Femur (tissue), 1 donor: Measurements from ENCODE around the gene NOX3.
A peak's percentile ranks its signal among the peaks of the same experiment; 100 is the strongest.
"Not testable (repeated sequence)": the region's sequence is repeated elsewhere in the genome, so short reads cannot be mapped to it uniquely, and the experiment has no call there.

Experiments used
- DNase-seq: peaks from one replicate; pipeline ENCODE4 v3.0.0-alpha.2; 2017

NOX3 gene

DNA sequence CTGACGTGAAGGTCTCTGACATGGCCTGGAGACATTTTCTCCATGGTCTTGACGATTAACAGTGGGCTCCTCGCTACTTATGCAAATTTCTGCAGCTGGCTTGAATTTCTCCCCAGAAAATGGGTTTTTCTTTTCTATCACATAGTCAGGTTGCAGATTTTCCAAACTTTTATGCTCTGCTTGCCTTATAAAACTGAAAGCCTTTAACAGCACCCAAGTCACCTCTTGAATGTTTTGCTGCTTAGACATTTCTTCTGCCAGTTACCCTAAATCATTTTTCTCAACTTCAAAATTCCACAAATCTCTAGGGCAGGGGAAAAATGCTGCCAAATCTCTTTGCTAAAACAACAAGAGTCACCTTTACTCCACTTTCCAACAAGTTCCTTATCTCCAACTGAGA, 12.9 kb upstream of the NOX3 start:
- not testable (repeated sequence) for DNase-seq

DNA sequence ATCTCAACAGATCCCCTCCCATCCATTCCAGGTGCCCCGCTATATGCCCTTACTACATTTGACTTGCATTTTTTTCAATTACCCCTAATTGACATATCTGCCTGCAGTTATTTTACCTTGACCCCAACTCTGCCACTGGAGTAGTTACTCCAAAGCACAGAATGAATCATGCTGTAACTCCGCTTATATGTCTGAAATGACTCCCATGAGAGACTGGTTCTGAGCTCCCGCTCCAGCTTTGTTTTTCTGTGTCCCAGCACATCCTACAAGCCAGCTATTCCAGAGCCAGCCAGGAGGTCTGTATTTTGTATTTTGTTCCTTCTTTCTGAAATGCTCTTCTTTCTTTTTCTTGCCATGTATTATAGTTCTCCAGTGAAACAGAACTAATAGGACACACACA, 10.9 kb upstream of the NOX3 start:
- DNase-seq, result no peak

DNA sequence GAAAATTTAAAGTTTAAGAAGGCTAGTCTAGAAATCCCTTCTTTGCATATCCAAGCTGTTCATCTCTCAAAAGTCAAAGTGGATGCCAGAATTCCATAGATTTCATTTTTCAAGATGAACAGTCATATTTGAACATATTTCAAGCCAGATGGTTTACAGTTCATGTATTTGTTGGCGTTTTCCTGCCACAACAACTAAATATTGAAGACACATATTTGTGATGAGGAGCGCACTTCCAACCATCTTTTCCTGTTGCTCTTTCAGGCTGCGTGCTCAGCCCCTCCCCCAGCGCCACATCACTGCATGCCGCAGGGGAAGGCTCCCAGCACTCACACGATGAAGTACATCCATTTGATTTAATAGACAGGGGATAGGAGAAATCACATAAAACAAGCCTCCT, 5.9 kb upstream of the NOX3 start:
- DNase-seq, result peak; percentile 29

DNA sequence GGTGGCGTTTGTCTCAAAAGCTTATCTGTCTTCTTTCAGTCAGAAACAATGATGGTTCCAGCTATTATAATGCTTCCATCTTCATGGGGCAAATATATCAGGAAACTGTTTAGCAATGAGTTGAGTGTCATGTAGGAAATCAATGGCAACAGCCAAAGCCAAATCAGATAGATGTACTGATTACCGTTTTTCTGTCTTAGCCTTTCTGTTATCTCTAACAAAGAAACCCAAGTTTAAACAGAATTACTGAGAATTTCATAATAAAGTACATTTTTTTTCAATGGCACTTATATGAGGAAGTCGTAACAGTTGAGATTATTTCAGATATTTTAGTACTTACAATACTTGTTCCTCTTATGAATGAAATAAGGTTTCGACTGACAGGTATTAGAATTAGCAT, 1.2 kb downstream of the NOX3 start:
- DNase-seq, result no peak

DNA sequence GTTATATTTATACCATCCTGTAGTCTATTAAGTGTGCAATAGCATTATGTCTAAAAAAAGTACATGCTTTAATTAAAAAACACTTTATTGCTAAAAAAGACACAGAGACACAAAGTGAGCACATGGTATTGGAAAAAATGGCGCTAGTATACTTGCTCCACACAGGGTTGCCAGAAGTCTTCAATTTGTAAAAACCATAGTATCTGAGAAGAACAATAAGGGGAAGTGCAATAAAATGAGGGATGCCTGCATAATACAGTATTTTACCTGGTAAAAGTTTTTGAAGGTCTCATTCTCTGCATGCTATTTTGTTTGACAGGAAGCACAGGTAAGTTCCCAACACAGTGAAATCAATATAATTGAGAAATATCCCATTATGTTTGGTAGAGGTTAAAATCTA, 1.6 kb downstream of the NOX3 start:
- DNase-seq, result no peak

DNA sequence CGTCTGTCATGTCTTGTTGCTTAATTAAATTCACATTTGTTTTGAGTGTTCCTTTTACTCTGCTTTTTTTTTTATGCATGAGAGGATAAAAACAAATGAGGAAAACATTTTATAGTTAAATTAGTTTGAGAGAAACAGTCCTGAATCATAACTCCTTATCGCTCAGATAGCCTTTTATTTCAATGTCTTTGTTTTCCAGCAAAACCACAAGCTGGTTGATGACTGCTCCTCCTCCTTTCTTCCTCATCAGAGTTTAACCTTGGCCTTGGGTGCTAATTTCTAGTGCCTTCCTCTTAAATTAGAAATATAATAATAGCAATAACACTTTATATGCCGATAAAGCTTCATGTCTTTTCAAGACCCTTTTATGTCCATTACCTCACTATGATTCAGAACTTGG, 3.1 kb downstream of the NOX3 start:
- DNase-seq, result no peak

DNA sequence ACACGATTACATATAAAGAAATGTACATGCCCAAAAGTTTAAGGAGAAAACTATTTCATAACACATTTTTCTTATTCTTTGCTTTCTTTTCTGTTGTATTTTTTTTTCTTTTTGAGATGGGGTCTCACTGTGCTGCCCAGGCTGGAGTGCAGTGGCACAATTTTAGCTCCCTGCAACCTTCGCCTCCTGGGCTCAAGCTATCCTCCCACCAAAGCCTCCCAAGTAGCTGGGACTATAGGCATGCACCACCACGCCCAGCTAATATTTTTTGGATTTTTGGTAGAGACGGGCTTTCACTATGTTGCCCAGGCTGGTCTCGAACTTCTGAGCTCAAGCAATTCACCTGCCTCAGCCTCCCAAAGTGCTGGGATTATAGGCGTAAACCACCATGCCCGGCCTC, 4.1 kb downstream of the NOX3 start:
- DNase-seq, result not testable (repeated sequence)

DNA sequence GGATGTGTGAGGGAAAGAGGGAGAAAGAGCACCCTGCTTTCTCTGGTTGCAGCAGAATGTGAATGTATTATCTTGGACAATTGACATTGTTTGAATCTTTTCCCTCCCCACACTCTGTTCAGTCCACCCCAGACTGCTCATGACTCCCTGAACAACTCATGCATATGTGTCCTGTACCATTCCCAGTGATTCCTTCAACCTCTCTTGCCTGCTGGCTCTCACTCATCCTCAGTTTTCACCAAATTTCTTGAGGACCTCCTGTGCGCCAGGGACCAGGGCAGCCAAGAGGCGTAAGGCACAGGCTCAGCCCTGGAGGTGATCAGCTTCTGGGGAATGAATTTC, 5.4 kb downstream of the NOX3 start:
- no peak for DNase-seq

DNA sequence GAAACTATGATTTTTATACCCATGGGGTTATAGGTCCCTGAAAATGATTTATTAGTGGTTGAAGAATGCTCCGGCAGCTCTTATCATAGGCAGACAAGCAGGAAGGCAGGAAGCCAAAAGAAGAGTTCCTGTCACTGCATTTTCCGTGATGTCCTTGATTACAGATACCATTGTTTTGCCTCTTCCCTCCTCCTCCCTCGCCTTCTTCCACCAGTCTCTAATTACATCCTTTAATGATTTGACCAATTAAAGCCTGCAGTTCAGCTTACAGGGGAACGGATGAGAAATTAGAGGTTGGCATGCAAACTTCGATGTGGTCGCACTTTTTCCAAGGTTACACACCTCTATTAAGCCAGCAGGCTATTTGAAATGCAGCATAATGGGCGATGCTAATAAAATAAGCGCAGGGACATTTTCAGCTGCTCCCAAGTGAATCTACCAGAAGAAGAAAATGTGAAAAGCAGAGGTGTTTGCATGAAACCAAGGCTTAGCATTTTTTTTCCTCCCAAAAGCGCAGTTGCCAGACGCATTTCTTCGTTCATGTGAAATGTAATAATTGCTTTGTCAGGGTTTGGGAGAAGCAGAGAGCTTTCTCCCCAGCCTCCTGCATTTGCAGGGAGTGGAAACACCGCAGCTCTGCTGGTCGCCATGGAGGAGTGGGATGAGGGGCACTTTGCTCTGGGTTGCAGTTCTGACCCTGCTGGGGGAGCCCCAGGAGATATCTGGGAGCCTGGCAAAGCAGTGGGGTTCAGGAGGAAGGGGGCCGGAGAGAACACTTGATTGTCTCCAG, 6.0 kb downstream of the NOX3 start:
- no peak for DNase-seq

DNA sequence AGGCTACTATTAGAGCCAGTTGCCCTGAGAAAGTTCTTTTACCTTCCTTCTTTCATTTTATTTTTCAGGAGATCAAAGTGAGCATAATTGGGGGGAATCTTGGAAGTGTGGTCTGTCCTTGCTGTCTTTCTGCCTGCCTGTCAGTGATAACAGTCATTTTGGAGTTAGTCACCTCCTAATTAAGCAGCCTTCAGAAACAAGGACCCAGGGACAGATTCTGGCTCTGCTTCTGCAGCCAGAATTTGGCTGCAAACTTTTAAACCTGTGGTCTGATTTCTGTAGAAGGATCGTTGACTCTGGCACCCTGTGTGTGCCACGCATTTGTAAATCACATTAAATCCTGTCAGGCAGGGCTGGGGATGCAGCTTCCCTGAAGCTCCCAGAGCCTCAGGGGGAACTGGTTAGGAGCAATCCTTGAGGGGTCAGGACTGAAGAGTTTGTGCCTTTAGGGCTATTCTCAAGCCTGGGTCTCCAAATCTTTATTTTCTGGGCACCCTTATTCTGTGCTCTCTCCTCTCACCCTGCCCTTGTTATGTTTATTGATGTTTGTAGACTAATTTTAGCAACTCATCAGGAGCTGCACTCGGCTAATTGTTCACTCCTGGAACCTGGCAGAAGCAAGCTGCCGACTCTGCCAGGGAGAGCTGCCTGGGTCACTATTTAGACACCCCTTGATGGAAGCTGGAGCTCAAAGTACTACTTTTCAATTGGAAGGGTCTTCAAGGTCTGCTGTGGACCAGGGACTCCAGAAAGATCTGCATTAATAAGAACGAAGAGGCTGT, 6.8 kb downstream of the NOX3 start:
- DNase-seq, result no peak

DNA sequence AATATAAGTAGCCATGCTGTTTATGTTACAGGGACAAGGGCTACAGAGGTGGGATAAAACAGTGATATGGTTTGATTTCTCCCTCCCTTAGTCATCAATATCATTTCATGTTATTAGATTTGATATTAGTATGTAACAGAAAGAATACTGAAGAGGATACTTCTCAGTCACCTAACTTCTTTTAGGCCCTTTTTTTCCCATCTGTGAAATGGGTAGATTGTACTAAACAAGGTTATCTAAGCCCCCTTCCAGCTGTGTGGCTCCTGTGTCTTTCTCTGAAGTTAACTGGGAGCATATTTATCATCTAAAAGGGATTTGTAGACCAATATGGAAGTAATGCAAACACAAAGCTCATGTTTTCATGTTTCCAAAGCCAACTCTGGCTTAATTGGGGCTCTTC, 7.7 kb downstream of the NOX3 start:
- DNase-seq, result no peak

DNA sequence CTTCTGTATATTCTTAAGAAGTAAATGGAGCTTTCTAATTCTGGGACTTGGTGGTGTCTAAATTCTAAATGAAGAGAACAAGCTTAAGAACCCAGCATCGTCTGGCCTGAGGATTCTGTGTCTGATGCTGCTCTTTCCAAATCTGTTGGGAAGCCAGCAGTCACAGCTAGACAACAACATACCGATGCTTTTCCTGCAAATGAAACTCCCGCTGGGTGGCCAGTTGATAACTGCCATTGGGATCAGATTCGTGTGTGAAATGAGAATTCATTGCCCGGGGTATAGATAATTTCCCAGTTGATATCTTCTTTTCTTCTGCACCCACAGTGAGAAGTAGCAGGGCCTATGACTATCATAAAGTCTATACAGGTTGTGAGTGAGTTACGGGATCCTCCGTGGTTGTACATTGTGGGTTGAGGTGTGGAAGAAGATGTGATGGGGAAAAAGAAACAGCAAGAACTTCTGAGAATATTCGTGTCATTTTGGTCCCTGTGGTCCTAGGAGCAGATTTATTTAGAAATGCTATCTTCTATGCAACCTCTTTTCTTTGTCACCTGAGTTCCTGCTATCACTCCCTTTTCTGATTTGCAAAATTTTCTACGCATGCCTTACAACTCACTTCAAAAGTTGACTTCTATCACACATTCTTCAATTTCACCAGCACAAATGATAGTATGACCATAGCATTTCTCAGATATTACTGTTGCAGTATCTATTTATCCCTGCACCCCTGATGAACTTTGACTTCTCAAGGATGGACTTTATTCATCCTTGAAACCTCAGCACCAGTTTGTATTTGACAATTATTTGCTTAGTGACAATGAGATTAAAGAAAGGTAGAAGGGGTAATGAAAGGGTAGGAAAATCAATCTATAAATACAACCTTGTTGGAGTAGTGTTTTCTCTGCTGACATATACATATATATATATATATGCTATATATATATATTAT, 10.4 kb downstream of the NOX3 start:
- DNase-seq, result no peak

DNA sequence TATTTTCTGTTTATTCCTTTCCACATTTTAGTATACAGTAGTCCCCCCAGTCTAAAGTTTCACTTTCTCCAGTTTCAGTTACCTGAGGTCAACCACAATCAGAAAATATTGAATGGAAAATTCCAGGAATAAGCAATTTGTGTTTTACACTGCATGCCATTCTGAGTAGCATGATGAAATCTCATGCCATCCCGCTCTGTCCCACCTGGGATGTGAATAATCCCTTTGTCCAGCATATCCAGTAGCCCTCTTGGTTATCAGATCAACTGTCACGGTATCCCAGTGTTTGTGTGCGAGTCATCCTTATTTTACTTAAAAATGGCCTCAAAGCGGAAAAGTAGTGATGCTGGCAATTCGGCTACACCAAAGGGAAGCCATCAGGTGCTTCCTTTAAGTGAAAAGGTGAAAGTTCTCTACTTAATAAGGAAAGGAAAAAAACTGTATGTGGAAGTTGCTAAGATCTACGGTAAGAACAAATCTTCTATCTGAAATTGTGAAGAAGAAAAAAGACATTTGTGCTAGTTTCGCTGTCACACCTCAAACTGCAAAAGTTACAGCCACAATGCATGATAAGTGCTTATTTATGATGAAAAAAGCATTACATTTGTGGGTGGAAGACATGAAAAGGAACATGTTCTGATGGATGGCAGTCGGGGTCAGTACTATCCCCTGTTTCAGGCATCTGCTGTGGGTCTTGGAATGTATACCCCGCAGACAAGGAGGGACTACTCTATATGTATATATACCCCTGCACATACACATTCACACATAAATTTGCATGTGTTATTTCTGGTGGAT, 11.3 kb downstream of the NOX3 start:
- DNase-seq, result no peak

DNA sequence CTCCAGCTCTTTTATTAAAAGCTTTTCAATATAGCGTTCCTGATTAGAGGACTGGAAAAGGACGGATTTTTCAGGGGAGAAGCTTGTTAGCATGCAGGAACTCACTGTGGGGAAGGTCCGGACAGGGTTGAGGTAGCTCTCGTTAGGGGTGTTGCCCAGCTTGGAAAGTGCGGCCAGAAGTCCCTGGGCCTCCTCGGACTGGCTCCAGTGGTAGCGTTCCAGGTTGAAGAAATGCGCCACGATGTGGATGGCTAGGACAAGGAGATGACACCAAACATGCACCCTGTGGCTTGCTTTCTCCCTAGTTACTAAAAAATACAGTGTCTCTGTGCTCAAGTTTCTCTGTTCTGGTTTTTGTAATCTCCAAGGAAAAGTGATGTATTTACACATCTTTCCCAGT, 12.5 kb downstream of the NOX3 start:
- no peak for DNase-seq

DNA sequence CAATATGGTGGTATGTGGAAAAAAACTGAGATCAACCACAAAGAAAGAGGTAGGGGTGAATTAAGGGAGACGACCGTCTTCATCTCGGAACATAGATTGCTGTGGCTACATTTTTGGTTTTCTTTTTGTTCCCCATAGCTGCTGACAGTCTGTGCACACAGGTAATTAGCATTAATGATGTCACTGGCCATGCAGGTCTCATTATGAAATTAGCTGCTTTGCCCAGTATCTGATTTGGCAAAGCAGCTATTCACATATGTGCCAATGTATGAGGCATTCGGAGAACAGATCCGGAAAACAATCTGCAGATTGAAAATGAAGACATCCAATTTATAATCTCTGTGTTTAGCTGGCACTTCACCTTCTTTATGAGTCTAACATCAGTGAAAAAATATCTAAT, 13.1 kb downstream of the NOX3 start:
- no peak for DNase-seq

DNA sequence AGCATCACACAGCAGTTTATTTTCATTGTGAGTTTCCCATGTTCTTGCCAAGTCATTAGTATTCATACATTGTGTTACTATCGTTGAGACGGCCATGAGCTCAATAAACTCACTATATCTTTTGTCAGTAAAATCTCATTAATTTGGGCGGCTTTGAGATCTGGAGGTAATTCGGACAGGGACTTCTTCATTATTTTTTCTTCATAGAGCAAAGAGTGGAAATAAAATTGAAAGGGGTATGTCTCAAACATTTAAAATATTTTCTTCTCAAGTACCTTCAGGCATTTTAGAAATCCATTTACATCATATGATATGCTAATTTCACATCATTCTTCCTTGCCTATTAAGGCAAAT, 14.6 kb downstream of the NOX3 start:
- no peak for DNase-seq

DNA sequence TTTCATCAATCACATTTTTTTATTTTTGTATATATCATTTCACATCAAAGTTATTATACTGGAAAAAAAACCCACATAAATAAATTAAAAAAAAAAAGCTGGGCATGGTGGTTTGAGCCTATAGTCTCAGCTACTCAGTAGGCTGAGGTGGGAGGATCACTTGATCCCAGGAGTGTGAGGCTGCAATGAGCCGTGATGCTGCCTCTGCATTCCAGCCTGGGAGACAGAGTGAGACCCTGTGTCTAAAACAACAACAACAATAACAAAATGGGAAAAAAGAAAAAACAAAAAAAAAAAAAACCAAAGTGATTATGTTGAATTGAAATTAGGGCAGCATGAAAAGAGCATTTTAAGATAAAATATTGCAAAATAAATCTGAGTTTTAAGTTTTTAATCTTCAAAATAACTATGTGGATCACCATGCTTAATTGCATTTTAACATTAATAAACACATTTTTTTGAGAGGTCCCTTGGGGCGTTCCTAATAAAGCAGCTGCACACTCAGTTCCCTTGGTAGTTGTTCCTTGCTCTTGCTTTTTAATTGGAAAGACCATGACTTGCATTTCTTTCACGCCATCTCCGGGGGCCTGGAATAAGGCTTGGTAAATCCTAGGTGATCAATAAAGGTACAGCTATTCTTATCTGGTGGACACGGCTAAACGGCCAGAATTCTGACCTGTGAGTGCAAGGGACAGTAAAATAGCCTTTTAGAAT, 15.1 kb downstream of the NOX3 start:
- DNase-seq, result no peak

DNA sequence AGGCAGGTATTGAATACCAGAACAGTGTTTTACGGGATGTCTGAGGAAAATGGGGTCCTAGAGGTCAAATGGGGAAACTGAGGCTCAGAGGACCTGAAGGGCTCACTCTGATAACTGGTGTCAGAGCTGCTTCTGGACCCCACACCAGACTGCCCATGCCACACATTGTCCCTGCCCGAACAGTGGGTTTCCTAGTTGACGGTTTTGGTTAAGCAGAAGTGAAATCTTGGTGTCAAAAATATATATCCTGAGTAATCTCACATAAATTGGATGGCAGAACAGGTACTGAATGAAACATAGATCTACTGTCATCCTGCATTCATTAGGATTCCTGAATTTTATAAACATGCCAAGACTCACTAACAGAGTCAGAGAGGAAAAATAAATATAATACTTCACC, 16.3 kb downstream of the NOX3 start:
- DNase-seq, result no peak

DNA sequence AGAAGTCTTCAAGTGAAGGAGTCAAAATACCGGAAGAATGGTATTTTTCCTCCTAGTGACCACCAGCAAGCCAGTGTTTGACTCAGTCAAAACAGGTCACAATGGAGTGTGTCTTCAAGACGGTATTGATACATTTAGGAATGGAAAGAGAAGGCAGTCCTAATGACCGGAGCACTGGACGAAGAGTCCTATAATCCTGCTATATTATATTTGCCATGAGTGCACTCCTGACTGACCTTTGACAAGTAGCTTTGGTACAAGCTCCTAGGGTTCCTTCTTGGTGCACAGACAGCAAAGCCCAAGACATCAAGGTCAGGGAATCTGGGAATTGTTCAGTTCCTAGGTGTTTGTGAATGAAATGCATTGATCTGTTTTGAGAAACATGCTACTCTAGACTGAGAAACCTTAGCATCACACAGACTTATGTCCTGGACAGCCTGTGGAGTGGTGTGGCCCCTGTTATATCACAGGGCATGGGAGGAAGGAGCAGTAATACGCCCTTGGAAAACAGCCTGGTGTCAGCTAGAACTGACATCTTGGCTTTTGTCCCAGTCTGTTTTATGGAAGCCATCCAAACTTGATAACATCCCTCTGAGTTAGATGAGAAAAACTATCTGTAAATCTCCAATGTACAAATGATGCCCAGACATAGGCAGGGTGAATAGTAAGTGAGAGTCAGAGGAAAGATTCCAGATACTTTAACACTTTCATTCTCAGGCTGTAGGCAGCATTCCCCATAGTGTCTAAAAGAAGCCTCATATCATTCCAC, 18.5 kb downstream of the NOX3 start:
- no peak for DNase-seq

DNA sequence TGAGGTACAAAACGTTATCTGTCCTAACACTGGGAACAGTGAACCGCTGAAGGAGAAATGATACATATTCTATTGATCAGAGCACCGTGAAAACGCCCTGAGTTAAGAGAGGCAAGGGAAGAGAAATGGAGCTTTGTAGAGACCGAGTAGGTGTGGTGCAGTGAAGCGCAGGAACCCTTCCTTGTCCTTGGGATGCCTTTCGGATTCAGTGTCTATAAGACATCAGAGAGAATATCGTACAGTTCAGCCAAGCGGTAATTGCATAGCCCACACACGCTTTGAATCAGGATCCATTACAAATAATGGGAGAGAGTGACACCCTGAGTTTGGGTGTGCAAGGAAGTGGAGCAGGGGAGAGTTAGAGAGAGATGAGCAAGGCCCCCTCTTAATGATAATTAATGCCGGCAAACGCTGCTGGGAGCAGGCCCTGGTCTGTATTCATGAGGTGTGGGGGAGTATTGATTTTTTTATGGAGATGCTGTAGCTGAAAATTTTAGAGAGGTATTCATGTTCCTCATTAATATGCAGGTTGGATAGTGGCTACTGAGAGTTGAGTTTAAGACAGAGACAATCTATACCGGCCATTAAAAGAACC, 20.7 kb downstream of the NOX3 start:
- no peak for DNase-seq

DNA sequence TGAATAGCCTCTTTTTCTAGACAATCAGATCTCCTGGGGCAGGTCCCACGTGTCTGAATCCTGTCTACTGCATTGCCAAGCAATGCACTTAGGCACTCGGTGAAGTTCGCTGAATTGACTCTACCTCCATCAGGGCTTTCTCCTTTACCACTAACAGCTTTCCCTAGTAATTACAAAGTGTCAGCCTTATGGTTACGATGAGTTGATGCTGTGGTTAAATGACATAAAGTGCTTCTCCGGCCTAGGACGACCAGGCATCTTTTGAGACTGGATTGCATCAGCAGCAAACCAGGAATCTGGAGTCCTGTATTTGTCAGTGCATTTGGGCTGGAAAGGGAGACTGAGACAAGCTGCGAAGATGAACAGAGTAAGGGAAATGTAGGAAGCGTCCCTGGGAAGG, 21.5 kb downstream of the NOX3 start:
- DNase-seq, result no peak
